Measurements from ENCODE around the gene LINC01488.

The LINC01488 gene

DNA sequence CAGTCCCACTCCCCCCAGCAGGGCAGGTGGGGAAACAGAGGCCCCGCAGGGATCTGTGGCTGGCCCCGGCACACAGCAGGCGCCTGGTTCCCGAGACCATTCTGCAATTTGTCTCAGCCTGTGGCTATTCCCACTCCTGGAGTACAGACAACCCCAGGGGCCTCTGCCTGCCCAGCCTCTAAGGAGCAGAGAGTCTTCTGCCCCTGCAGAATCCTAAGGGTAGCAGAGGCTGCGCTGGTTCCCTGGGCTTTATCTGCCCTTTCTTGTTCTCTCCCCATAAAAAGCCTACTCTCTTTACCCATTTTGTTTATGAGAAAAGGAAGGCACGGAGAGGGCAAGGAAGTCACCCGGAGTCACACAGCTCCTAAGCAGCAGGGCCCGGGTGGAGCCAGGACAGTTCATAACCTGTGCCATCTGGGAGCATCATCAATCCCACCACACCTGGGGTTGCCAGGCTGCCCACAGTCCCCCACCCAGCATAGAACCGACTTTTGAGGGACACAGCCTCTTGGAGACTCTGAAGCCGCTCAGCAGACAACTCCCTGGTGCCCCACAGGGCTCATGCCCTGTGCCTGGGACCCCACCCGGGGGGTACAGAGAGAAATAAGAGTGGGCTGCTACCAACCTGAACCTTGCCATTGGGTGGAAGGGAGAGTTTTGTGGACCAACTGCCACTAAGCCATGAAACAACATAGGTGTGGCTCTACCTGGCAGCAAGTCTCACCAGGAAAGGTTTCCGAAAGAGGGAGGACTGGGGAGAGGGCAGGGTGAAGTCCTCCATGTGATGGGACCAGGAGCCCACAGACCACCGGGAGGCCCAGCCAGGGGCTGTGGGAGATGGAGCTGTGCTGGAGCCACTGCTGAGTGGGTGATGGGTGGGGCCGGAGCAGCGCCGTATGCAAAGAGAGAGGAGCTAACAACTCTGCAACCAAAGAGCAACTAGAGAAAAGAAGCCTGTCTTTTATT is 17.2 kb upstream of the LINC01488 start:
- no peak for DNase-seq (ENCODE audit: low spot score)

GRCh38 chr11:69465236-69466000 is 16.0 kb upstream of the LINC01488 start:
- DNase-seq (ENCODE audit: low spot score) = no peak

DNA sequence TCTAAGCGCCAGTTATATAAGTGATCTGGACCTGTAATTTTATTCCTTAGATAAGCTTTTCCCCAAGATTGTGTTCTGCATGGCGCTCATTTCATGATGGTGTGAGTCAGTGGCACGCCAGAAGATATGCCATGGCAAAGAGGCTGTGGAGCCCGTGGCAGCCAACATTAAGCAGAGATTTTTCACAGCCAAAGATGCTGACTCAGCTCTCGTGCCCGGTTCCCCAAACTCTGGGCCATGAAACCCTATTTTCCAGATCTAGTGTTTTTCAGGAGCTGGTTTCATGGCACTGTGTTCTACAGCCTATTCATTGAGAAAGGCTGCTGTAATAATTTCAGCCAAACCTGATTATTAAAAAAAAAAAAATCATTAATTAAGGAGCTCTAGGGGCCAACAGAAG is 15.4 kb upstream of the LINC01488 start:
- DNase-seq (ENCODE audit: low spot score) = no peak

- no peak for DNase-seq (ENCODE audit: low spot score)
Observed at GRCh38 chr11:69467196-69467595, 14.3 kb upstream of the LINC01488 start.

DNA sequence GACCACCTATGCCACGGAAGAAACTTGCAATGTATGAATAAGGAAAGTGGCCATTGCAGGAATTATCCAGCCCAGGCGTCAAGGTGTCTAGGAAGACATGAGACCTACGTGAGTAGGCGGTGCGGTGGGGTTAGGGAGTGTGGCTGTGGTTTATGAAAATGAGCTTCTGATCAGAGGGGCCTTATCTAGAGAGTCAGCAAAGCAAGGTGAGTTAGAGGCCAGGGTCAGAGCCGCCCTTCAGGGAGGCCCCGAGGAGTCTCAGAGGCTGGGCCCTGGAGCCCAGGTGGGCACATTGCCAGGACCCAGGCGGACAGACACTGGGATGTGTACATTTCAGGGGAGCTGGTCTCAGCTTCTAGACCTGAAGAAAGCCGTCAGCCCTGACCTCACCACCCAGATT is 13.8 kb upstream of the LINC01488 start:
- no peak for DNase-seq (ENCODE audit: low spot score)

- DNase-seq (ENCODE audit: low spot score) = no peak
Observed at GRCh38 chr11:69468221-69468620, 13.2 kb upstream of the LINC01488 start.

DNA sequence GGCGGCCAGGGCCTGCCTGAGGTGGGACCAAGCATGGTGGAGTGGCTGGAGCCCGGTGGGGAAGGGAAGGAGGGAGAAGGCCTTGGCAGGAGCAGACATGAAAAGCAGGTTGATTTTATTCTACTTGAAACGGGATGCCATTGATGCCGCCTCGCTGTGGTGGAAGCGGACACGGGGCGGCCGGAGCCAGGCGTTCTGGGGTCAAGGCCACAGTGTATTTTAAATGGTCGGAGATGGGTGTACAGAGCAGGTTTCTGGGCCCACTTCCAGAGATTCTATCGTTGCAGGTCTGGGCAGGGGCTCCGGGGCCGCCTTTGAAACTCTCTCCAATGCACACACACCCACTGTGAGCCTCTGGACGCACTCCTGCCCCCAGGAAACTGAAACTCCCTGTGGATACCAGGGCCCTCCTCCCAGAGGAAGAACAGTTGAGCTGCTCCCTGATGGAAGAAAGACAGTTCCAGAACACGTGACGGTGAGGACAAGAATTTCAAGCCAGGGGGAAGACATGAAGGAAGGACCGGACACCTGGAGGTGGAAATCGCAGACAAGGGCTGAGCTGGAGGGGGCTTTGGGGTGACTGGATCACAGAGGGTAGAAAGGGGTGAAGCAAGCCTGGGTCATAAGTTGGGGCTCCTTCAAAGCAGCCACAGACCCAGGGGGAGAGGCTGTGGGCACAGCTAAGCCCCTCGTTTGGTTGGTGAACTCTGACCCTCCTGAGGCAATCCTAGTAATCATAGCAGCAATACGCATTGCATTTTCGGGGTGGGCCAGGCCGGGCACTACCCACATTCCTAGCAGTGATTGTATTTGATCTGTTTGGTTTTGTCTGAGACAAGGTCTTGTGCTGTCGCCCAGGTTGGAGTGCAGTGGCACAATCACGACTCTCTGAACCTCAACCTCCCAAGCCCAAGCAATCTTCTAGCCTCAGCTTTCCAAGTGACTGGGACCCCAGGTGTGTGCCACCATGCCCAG is 12.3 kb upstream of the LINC01488 start:
- DNase-seq (ENCODE audit: low spot score) = no peak

DNA sequence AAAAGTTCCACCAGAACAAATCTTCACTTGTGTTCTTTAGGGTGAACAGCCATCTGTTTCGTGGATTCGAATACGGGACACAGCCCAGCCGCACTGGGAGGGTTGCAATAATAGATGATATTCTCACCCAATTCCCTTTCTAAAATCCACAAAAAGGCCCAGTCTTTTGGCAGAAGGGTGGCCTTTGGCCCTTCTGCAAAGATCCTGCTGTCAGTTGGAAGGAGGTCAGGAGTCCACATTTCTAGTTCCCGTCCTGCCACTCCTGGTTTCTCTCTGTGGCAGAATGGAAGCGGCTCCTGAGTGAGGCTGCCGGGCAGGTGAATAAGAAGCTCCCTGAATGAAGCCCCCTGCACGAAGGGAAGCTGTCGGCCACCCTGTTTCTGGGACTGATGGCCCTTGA is 11.2 kb upstream of the LINC01488 start:
- DNase-seq (ENCODE audit: low spot score) = no peak

DNA sequence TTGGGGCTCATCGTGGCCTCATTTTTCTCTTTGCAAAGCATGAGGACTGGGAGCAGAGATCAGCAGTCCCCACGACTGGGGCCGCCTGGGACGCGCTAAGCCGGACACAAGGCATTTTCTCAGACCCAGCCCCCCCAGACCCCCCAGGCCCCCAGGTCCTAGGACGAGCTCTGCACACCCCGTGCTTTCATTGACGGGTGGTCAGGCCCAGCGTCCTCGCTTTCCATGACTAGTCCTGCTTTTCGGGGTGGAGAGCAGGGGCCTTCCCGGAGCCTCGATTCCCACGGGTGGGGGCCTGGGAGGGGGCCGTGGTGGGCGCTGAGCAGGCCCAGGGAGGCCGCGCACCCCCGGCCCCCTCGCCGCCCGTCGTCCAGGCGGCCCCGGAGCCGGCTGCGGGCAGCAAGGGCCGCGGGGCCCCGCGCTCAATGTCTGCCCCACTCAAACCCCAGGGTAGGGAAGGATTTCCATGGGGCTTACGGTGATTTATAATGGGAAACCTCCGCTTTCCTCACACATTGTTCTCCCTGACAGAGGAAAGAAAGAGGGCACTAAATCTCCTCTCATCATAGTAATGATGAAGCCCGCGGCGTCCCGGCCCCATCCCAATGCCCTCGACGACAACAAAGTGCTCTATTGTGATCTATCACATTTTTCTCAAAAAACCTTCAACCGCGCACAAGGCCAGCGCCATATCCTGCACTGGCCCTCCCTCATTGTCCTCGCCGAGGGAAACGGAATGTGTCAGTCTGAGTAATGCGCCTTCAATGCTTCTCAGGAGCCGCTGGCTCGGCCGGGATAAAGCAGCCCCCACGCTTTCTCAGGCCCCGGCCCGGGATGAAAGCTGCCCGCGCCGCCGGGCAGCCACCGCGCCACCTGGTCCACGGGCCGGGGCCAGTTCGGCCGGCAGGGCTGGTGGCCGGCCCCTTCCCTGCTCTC is 10.4 kb upstream of the LINC01488 start:
- no peak for DNase-seq (ENCODE audit: low spot score)

GRCh38 chr11:69471729-69472540 is 9.5 kb upstream of the LINC01488 start:
- DNase-seq (ENCODE audit: low spot score) = no peak

GRCh38 chr11:69472541-69473275 is 8.8 kb upstream of the LINC01488 start:
- no peak for DNase-seq (ENCODE audit: low spot score)

- no peak for DNase-seq (ENCODE audit: low spot score)
Observed at GRCh38 chr11:69473276-69473845, 8.1 kb upstream of the LINC01488 start.

GRCh38 chr11:69474736-69475135 is 6.7 kb upstream of the LINC01488 start:
- DNase-seq (ENCODE audit: low spot score) = no peak

DNA sequence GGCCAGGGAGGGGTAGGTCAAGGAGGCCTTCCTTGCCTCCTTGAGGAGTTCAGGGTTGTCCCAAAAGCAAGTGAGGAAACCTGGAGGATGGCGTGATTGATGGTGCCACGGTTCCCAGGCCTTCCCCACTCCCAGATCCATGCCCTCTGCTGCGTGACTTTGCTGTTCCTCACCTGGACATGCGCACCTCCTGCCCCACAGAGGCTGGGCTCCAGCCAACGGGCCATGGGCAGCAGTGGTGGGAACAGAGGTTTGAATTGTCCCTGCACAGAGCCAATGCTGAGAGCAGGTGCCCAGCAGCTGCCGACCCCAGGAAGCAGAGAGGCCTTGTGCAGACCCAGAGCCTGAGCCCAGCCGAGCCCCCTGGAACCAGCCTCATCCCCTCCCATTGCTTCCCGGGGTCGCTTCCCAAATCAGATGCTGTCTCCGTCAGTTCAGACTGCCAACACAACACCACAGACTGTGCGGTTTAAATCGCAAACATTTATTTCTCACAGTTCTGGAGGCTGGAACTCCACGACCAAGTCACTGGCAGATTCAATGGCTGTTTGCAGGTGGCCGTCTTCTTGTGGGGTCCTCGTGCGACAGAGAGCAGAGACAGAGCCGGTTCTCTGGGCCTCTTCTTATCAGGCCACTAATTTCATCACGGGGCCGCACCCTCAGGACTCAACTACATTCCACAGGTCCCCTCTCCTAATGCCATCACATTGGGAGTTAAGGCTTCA is 6.2 kb upstream of the LINC01488 start:
- no peak for DNase-seq (ENCODE audit: low spot score)

- DNase-seq (ENCODE audit: low spot score) = no peak
Observed at GRCh38 chr11:69475866-69476471, 5.5 kb upstream of the LINC01488 start.

GRCh38 chr11:69476509-69476961 is 4.9 kb upstream of the LINC01488 start:
- DNase-seq (ENCODE audit: low spot score) = no peak

- no peak for DNase-seq (ENCODE audit: low spot score)
Observed at GRCh38 chr11:69477086-69477485, 4.4 kb upstream of the LINC01488 start.
